HCT116 (cell line): ENCODE measurements around the gene TENM4. TPM values are rescaled to one million over a fixed set of nuclear protein-coding genes. Genes with fewer than 3 reads are reported as not detected.

Experiments
- ATAC-seq: fragments of 200-7000 bp; cut with Tn5 transposase; 2 replicates; pipeline ENCODE4 v1.9.1; 2020; ENCODE audit warnings: mild to moderate bottlenecking, moderate library complexity
- BruUV-seq: library from RNA; stranded (reverse); fragments of 400-500 nt; replicated peaks from 2 replicates; lab custom pipeline; 2021; lab: Mats Ljungman, UMichigan
- CTCF ChIA-PET: fragments of 300-600 bp; sonication (Branson Sonifier 250); formaldehyde crosslinking; loops from one replicate; lab custom pipeline; 2021; ENCODE audit warnings: antibody characterized with exemption; lab: Charles Lee
- POLR2A ChIA-PET: fragments of 300-600, 350-600 bp; sonication (Branson Sonifier 250); formaldehyde crosslinking; loops from one replicate; lab custom pipeline; 2021; ENCODE audit warnings: antibody characterized with exemption; lab: Charles Lee
- RAD21 ChIA-PET, 2 experiments: fragments of 300-600 bp; sonication (Branson Sonifier 250); formaldehyde crosslinking; loops; one replicate each; lab custom pipeline; 2023; ENCODE audit warnings: low total read pairs in 2 of 2; ENCODE audit not compliant: uncharacterized antibody in 2 of 2, unreplicated experiment in 2 of 2, low non-redundant PET in 1 of 2; lab: Charles Lee
- DNase-seq: peaks from one replicate; pipeline ENCODE4 v3.0.0-alpha.2; 2010; ENCODE audit warnings: low read depth, low spot score
- H2AFZ ChIP-seq: fragments of 200-600 bp; shearing (Covaris generic), sonication (generic); 2 replicates; pipeline ENCODE4 v1.6.1; 2017; ENCODE audit warnings: low read depth, mixed run types, mixed read lengths, antibody characterized with exemption, low read length; ENCODE audit not compliant: poor library complexity, severe bottlenecking
- H3K27ac ChIP-seq: 2 replicates; pipeline ENCODE4 v1.5.1; 2012; ENCODE audit warnings: low read depth, low read length
- H3K27me3 ChIP-seq: fragments of 200-600 bp; sonication (generic); 2 replicates; pipeline ENCODE4 v1.6.1; 2016; ENCODE audit warnings: mixed run types, low read length, mixed read lengths; ENCODE audit not compliant: insufficient read depth
- H3K36me3 ChIP-seq, 2 experiments: fragments of 200-500 bp in 1 of 2; fragments of 200-600 bp in 1 of 2; sonication (Bioruptor generic) in 1 of 2; sonication (generic) in 1 of 2; 2 replicates each; pipeline versions ENCODE4 v1.5.1 to v1.6.1; 2014 to 2016; ENCODE audit warnings: low read length in 2 of 2, inconsistent platforms in 1 of 2, mixed read lengths in 1 of 2, mixed run types in 1 of 2; ENCODE audit not compliant: insufficient read depth in 2 of 2, control insufficient read depth in 1 of 2
- H3K4me1 ChIP-seq, 2 experiments: fragments of 200-600 bp in 1 of 2; sonication (generic) in 1 of 2; 2 replicates each; pipeline versions ENCODE4 v1.5.1 to v1.6.1; 2012 to 2017; ENCODE audit warnings: low read length in 2 of 2, inconsistent platforms in 1 of 2, mild to moderate bottlenecking in 1 of 2, mixed read lengths in 1 of 2, mixed run types in 1 of 2, moderate library complexity in 1 of 2; ENCODE audit not compliant: insufficient read depth in 2 of 2, control insufficient read depth in 1 of 2
- H3K4me2 ChIP-seq: fragments of 200-600 bp; sonication (generic); 2 replicates; pipeline ENCODE4 v1.6.1; 2017; ENCODE audit warnings: mixed run types, low read length, mixed read lengths
- H3K4me3 ChIP-seq, 2 experiments: fragments of 200-600 bp in 1 of 2; sonication (generic) in 1 of 2; replicated peaks in 1 of 2; 2 replicates each; pipeline ENCODE4 v1.5.1; 2011 to 2016; ENCODE audit warnings: low read length in 2 of 2, control low read depth in 1 of 2, low read depth in 1 of 2, mild to moderate bottlenecking in 1 of 2, mixed read lengths in 1 of 2, mixed run types in 1 of 2
- H3K79me2 ChIP-seq: fragments of 200-600 bp; sonication (generic); 2 replicates; pipeline ENCODE4 v1.6.1; 2017; ENCODE audit warnings: mild to moderate bottlenecking, mixed run types, low read length, moderate library complexity, mixed read lengths; ENCODE audit not compliant: insufficient read depth
- H3K9ac ChIP-seq: fragments of 200-600 bp; sonication (generic); 2 replicates; pipeline ENCODE4 v1.6.1; 2016; ENCODE audit warnings: low read length, mixed read lengths
- H3K9me2 ChIP-seq: fragments of 200-600 bp; sonication (generic), shearing (Covaris generic); 2 replicates; pipeline ENCODE4 v1.6.1; 2017; ENCODE audit warnings: mixed run types, mild to moderate bottlenecking, moderate library complexity; ENCODE audit not compliant: insufficient read depth
- H3K9me3 ChIP-seq, 2 experiments: fragments of 200-500 bp in 1 of 2; fragments of 200-600 bp in 1 of 2; sonication (Bioruptor generic) in 1 of 2; sonication (generic) in 1 of 2; 2 replicates each; pipeline ENCODE4 v1.6.1; 2014 to 2017; ENCODE audit warnings: low read length in 2 of 2, mixed read lengths in 2 of 2, inconsistent platforms in 1 of 2, low read depth in 1 of 2, mild to moderate bottlenecking in 1 of 2, mixed run types in 1 of 2, moderate library complexity in 1 of 2; ENCODE audit not compliant: control insufficient read depth in 1 of 2, insufficient read depth in 1 of 2
- H4K20me1 ChIP-seq: fragments of 200-600 bp; sonication (generic), shearing (Covaris generic); 2 replicates; pipeline ENCODE4 v1.6.1; 2017; ENCODE audit warnings: mixed run types, mild to moderate bottlenecking, moderate library complexity; ENCODE audit not compliant: insufficient read depth
- EGR1 ChIP-seq: IDR thresholded peaks from 2 replicates; pipeline ENCODE4 v1.6.1; 2012; ENCODE audit warnings: low read depth
- EZH2phosphoT487 ChIP-seq: fragments of 200-600 bp; IDR thresholded peaks from 2 replicates; pipeline ENCODE4 v1.6.1; 2018; ENCODE audit warnings: antibody characterized with exemption, borderline replicate concordance
- JUND ChIP-seq: IDR thresholded peaks from 2 replicates; pipeline ENCODE4 v1.6.1; 2012
- POLR2A ChIP-seq: IDR thresholded peaks from 2 replicates; pipeline ENCODE4 v1.7.0; 2011; ENCODE audit warnings: borderline replicate concordance; ENCODE audit not compliant: insufficient read depth, insufficient read length; ENCODE audit errors: extremely low read depth
- REST ChIP-seq: IDR thresholded peaks from 2 replicates; pipeline ENCODE4 v1.6.1; 2012; ENCODE audit warnings: low read depth
- SRF ChIP-seq: IDR thresholded peaks from 2 replicates; pipeline ENCODE4 v1.6.1; 2012; ENCODE audit warnings: low read depth
- TCF7L2 ChIP-seq: IDR thresholded peaks from 2 replicates; pipeline ENCODE4 v1.7.0; 2011; ENCODE audit warnings: borderline replicate concordance, inconsistent platforms; ENCODE audit not compliant: insufficient read depth, insufficient read length; ENCODE audit errors: extremely low read depth
- ZFX ChIP-seq: fragments of 450-650 bp; IDR thresholded peaks from 2 replicates; pipeline ENCODE4 v1.6.1; 2017
- ZNF274 ChIP-seq: fragments of 200-500 bp; sonication (Bioruptor generic); IDR thresholded peaks from 2 replicates; pipeline ENCODE4 v1.6.1; 2014; ENCODE audit warnings: mild to moderate bottlenecking, low read depth, low read length, inconsistent platforms
- intact Hi-C: fragments of 100-400 bp; cut with micrococcal nuclease; formaldehyde crosslinking; loops from 2 replicates; pipeline ENCODE4 v1.10.0; 2022
- total RNA-seq: library from RNA; stranded (reverse); gene quantifications from one replicate; pipeline ENCODE4 v1.2.1, GENCODE V29; 2021; ENCODE audit not compliant: unreplicated experiment
- TF ChIP-seq, protein P1 (sequence below): IDR thresholded peaks from 2 replicates; pipeline ENCODE4 v1.6.1; 2012

Gene TENM4
- total RNA-seq, 1 experiment from 2014 or later = 0.05 TPM

DNA sequence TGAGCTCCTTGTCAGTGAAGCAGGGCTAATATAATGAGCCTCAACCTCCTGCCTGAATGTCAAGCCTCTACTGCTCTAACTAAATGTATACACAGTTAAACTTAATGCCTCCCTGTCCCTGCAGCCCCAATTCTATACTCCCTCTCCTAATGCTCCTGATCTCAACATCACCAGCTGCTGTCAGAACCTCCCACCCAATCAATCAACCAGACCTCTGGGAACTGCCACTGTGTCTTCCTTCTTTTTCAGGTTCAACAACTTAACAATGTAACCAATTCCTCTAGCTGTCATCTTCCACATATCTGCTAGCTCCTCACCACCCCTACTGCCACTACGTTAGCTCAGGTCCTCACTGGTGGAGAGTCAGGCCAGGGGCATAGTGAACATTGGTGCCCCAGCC, 526.3 kb downstream of the TENM4 start (continued):
- TF ChIP-seq REST (no peak), ZFX (no peak)

DNA sequence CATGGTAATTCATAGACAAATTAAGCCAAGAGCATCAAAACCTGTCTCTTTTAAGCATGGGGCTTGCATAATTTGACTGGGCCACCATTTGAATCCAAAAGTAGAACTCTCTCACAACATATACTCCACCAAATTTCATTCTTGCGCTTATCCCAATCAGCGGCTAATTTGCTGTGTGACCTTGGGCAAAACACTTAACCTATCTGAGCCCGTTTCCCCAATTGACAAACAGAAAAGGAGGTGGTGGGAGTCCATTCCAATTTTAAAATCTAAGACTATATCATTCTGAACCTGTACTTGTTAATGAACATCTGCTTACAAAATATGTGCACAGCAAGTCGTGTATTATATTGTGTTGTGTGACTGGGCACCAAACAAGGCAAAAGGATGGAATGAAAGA, 528.1 kb downstream of the TENM4 start:
- H3K79me2 ChIP-seq = no peaks in the 10 kb centered on the region
- intact Hi-C loops = no loop called here
- no TSS peak for BruUV-seq
- H4K20me1 ChIP-seq = no peaks in the 10 kb centered on the region
- CTCF ChIA-PET = no interaction called here
- no peak for DNase-seq
- no peaks in the 10 kb centered on the region for H3K9me3 ChIP-seq
- TF ChIP-seq ZFX (no peak), JUND (no peak), EZH2phosphoT487 (no peak), ZNF274 (no peak), TCF7L2 (no peak), EGR1 (no peak), POLR2A (no peak), SRF (no peak)
- TF ChIP-seq, protein P1, sequence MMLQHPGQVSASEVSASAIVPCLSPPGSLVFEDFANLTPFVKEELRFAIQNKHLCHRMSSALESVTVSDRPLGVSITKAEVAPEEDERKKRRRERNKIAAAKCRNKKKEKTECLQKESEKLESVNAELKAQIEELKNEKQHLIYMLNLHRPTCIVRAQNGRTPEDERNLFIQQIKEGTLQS = no peak
- TF ChIP-seq, all 23 proteins: peak for 0
- POLR2A ChIA-PET = no interaction called here
- no peak overlapping the region for H2AFZ ChIP-seq
- H3K27me3 ChIP-seq = peaks cover 40% of the 10 kb centered on the region; the same call in 1 of the 2 replicates
- H3K9me2 ChIP-seq = no peaks in the 10 kb centered on the region
- H3K4me3 ChIP-seq = no peak overlapping the region
- no peaks in the 10 kb centered on the region for H3K36me3 ChIP-seq
- H3K4me2 ChIP-seq = no peak overlapping the region
- RAD21 ChIA-PET = no interaction called here
- no peak for ATAC-seq
- H3K27ac ChIP-seq = no peak overlapping the region
- no peak overlapping the region for H3K9ac ChIP-seq
- no peaks in the 10 kb centered on the region for H3K4me1 ChIP-seq
